Measurements from ENCODE around the gene TBL3.

Gene TBL3

GRCh38 chr16:1984347-1985225, 12.7 kb downstream of the TBL3 start:
- peak; percentile 53 for DNase-seq

- DNase-seq: no peak
Observed at GRCh38 chr16:1985466-1986150, 13.8 kb downstream of the TBL3 start.

DNA sequence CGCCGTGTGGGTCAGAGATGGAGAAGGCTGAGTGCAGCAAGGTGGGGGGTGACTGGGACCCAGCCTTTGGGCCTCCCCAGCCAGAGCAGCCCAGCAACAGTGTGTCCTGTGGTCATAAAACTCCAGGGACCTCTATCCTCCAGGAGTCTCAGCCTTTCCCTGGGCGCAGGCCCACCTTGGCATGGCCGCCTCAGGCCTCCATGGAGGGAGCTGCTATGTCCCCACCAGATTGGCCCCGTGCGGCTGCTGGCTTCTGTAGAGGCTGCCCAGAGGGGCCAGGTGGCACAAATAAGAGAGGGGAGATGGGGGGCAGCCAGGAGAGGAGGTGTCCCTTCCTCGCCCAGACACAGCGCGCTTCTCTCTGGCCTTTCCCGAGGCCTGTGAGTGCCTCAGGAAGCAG, 15.3 kb downstream of the TBL3 start:
- DNase-seq: no peak

GRCh38 chr16:1989209-1990100, 17.6 kb downstream of the TBL3 start, which contains the start of gene SYNGR3:
Gene SYNGR3 (plus strand): TSS chr16:1989970. CDS start chr16:1990103, 133 bp downstream.
- peak; percentile 72 for DNase-seq

DNA sequence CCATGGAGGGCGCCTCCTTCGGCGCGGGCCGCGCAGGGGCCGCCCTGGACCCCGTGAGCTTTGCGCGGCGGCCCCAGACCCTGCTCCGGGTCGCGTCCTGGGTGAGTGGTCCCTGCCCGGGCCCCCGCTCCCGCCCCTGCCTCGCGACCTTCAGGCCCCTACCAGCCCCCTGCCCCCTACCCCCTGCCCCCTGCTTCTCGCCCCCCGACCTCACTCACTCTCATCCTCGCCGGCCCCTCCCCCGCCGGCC, 18.2 kb downstream of the TBL3 start:
- DNase-seq: no peak

DNA sequence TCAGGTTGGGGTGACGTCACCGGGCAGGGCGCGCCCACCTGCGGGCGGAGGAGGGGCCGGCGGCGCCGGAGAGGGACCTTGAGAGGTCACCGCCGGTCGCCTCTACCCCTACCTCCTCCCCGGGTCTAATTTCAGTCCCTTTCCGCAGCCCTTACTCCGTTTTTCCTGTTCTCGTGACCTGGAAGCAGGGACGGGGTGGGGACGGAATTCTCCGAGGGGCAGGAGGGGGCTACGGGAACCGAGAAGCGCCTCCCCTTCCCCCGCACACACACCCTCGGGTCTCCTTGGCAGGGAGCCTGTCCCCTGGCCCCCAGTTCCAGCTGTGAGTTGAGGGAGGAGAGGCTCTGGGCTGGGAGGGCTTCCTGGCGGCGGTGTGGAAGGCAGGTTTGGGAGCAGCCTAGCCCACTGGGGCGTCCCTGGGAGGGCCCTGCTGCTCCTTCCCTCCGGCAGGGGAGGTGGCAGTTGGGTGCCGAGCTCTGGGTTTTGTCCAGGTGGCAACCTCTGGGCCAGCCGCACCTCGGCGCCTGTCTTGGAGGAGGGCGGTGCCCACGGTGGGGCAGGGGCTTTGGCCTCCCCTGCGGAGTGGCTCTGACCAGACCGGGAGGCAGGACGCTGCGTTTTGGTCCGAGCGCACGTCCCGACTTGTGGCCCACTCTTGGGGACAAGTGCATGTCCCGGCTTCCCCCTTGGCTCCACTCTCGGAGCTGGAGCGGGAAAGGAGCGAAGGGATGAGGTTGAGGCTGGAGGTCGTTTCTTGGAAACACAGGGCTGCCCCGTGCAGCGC, 18.7 kb downstream of the TBL3 start:
- DNase-seq: peak; percentile 22

DNA sequence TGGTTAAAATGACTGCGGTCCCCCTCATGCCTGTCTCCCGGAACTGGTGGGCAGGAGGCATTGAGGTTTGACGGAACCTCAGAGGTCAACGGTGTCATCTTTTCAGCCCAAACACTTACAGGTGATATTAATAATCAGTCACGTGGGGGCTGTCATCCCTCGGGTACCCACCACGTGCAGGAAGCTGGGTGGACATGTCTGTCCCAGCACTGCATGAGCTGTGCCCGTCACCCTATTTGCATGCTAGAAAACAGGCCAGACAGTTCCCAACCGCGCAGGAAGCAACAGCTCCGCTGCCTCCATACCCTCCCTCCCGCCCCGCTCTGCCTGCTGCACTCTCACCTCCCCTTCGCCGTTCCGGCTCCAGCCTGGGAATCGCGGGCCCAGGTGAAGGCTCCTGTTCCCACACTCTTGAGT, 19.3 kb downstream of the TBL3 start:
- no peak for DNase-seq

GRCh38 chr16:1991588-1991947, 19.7 kb downstream of the TBL3 start:
- no peak for DNase-seq

GRCh38 chr16:1991948-1992703, 20.3 kb downstream of the TBL3 start:
- DNase-seq: no peak

GRCh38 chr16:1992704-1993317, 21.0 kb downstream of the TBL3 start:
- no peak for DNase-seq

- no peak for DNase-seq
Observed at GRCh38 chr16:1993731-1994131, 21.9 kb downstream of the TBL3 start.

DNA sequence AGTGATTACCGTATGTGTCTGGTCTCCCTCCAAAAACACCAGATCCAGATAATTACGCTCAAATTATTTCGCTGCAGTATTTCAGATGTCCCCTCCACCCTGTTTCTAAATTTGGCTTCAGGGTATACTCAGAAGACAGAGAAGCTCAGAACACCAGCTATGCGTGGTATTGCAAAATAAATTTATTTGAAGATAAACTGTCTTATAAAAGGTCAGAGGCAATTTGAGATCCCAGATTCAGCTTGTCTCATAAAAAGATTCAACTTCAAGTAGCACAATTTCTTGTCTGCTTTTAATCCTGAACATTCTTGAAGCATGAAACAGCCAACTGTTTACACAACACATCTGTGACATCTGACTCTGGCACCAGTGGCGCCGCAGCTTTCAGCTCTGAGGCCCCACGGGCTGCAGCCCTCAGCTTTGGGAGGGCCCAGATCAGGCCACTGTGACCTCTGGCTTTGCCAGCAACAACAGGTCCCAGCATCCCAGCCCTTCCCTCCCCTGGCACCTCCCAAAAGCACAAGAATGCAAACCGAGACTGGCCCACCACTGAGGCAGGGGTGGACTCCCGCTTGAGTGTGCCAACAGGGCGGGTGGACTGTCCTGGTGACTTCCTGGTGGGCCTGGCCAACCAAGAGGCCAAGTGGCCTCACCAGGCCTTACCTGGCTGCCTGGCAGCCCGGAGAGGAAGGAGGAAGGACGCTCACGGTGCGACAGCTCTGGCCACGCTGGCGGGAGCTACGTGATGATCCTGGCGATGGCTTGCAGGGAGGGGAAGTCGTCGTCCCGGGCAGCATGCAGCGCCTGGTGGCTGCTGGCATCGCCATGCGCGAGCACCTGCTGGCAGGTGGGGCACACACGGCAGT, 25.9 kb downstream of the TBL3 start:
- no peak for DNase-seq

- no peak for DNase-seq
Observed at GRCh38 chr16:1998360-1998835, 26.5 kb downstream of the TBL3 start.

DNA sequence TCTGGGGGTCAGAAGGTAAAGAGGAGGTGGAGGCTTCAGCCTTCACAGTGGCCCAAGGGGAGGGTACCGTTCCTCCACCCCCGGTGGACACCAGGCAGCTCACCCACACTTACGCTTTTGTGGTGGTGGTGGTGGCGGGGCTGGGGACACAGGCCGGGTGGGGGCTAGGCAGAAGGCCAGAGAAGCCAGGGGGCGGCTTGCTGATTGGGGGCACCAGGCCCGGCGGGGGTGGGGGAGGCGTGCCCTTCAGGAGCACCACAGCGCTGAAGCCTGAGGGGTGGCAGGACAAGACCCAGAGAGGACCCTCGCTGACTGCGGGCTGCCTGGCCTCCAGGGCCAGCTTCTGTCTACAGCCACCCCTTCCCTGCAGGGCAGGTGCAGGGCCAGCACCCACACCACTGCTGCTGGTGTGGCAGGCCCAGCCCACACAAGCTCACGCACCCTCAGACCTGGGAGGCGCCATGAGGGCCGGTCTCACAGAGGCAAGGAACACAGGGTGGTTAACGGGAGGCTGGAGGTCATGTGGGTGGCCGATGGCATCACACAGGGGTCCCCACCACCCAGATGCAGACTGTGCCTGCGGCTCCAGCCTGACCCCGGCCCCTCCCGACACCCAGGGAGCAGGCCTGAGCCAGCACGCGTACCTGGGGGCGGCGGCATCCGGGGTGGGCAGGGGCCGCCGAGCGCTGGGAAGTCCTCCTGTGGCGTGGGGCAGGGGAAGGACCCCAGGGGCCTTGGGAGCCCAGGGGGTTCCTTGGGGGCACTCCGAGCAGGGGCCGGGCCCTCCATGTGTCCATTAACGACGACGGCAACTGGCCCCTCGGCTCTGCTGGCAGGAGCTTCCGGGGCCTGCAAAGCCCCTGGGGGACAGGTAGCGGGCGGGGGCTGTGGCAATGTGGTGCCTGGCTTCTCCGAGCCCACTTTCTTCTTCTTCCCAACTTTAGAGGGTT, 27.3 kb downstream of the TBL3 start:
- DNase-seq: no peak

DNA sequence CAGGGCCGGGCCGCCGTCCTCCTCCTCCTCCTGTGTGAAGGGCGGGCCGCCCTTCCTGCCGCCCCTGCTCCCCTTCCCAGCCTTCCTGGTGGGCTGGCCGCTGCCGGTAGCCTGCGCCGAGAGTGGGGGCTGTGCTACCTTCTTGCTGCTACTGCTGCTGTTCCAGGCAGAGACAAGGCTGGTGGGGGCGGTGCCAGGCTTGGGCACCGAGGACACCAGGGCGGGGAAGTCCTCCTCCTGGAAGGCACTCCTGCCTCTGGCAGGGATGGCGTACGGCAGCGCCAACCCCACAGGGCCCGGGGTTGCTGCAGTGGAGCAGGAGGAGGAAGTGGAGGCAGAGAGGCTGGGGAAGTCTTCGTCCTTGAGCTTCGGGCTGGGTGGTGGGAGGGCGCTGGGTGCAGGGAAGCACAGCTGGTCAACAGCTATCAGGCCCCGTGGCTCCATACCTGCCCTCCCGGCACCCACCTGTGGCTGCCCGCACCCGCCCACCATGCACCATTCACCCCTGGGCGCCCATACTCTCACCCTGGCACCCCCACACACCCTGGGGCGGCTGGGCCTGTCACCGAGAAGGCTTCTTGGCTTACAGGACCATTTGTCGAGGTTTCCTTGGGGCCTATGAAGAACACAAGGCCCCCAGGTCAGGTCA, 28.1 kb downstream of the TBL3 start:
- DNase-seq: no peak

DNA sequence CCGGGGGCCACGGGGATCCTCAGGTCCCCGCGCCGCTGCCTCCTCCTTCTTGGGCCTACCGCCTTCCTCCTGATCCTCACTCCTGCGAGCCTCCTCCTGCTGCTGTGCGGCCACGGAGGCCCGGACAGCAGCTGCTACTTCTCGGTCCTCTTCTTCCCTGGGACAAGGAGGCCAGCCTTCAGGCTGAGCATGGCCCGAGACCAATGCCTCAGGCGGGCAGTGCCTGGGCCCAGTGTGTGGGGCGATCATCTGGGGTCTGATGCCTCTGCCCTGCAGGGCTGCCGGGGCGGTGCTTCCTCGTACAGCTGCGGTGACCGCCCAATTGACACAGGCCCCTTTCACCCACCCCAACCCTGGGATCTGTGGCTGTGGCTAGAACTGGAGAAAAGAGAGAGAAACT, 29.2 kb downstream of the TBL3 start:
- no peak for DNase-seq

GRCh38 chr16:2001456-2002355, 29.9 kb downstream of the TBL3 start:
- DNase-seq: no peak

Data from NCI-H2171 treated with DMSO at 0.1 percent for 48 hours (cell line).